ENCODE data around the gene IGFL1. TPM values are rescaled to one million over a fixed set of nuclear protein-coding genes. Genes with fewer than 3 reads are reported as not detected.

The IGFL1 gene
- total and polyA plus RNA-seq, 2 of the 8 experiments (the other 6 are each of a cell fraction or from before 2014, with no cell fraction given): not detected

GRCh38 chr19:46181388-46181779 is 48.2 kb upstream of the IGFL1 start:
- Histone ChIP-seq H3K9me3 (ENCODE audit: insufficient read depth in 2 of 2, low read depth in 1 of 2, low read length in 1 of 2) (no peaks in the 10 kb centered on the region), H2BK12ac (ENCODE audit: low read depth, low read length) (no peak overlapping the region), H4K20me1 (replicated peaks in 1 of 2; ENCODE audit: control insufficient read depth in 1 of 2, insufficient read depth in 2 of 2, low read length in 2 of 2) (no peaks in the 10 kb centered on the region), H3K18ac (ENCODE audit: extremely low read depth, low read length) (no peak overlapping the region), H2BK5ac (ENCODE audit: low read depth, low read length) (no peak overlapping the region), H3K23me2 (ENCODE audit: low read depth, low read length) (no peaks in the 10 kb centered on the region), H3K4ac (replicated peaks; ENCODE audit: insufficient read length, low read depth, low read length) (no peak overlapping the region), H2BK20ac (ENCODE audit: low read length) (no peak overlapping the region), H3K27ac (ENCODE audit: low read depth, low read length) (no peak overlapping the region), H2BK120ac (replicated peaks; ENCODE audit: low read depth, low read length) (no peak overlapping the region), H3K9ac (replicated peaks in 1 of 4; ENCODE audit: extremely low read depth in 1 of 4, low read depth in 3 of 4, low read length in 3 of 4) (no peak overlapping the region), H4K91ac (replicated peaks; ENCODE audit: insufficient read length, low read length) (no peak overlapping the region), H4K5ac (ENCODE audit: insufficient read length, low read depth, low read length) (no peak overlapping the region), H3K4me2 (ENCODE audit: insufficient read depth in 1 of 2, low read depth in 2 of 2, low read length in 2 of 2) (no peak overlapping the region), H3K56ac (replicated peaks; ENCODE audit: insufficient read length, low read depth, low read length) (no peak overlapping the region), H2AFZ (ENCODE audit: low read length) (no peak overlapping the region), H3K4me1 (replicated peaks in 1 of 4; ENCODE audit: control insufficient read depth in 3 of 4, insufficient read depth in 4 of 4, low read length in 3 of 4) (no peaks in the 10 kb centered on the region), H2BK15ac (ENCODE audit: low read length) (no peak overlapping the region), H3K27me3 (replicated peaks in 1 of 4; ENCODE audit: control insufficient read depth in 3 of 4, extremely low read depth in 1 of 4, insufficient read depth in 3 of 4, low read length in 3 of 4) (no peaks in the 10 kb centered on the region), H3K4me3 (ENCODE audit: extremely low read depth in 1 of 4, insufficient read depth in 2 of 4, low read depth in 3 of 4, low read length in 4 of 4) (no peak overlapping the region), H3K14ac (ENCODE audit: insufficient read length) (no peak overlapping the region), H3K36me3 (ENCODE audit: control insufficient read depth in 2 of 4, insufficient read depth in 4 of 4, low read length in 3 of 4) (no peaks in the 10 kb centered on the region), H3K79me2 (ENCODE audit: control insufficient read depth in 1 of 2, insufficient read depth in 2 of 2, low read length in 2 of 2) (no peaks in the 10 kb centered on the region), H2AK5ac (ENCODE audit: low read depth, low read length) (no peak overlapping the region), H4K8ac (ENCODE audit: extremely low read depth, insufficient read depth, low read length) (no peak overlapping the region), H3K79me1 (ENCODE audit: low read depth, low read length) (no peaks in the 10 kb centered on the region), H3K23ac (ENCODE audit: insufficient read length) (no peak overlapping the region)
- WGBS, 2 experiments (ENCODE audit: extremely low coverage in 1 of 2, insufficient coverage in 1 of 2, insufficient read length in 1 of 2, insufficient replicate concordance in 2 of 2, low coverage in 1 of 2, low lambda C conversion rate in 2 of 2, missing lambda C conversion rate in 1 of 2): 83% methylated on average over 6 of the region's 6 CpGs; no CpG with 5 or more reads in 1 of the 2 experiments
- DNase-seq (ENCODE audit: low read depth in 1 of 2, low spot score in 2 of 2) (no peak), FAIRE-seq (no peak)
- CTCF ChIA-PET (ENCODE audit: partially characterized antibody): interaction anchor here (2.4 to 3.9 kb wide), 3 partner anchors 8 to 103 kb away, joined by 7 to 28 read pairs (median 10); no protein-coding TSS in a partner anchor
- POLR2A ChIA-PET (ENCODE audit: partially characterized antibody): no interaction called here
- TF ChIP-seq SP1 (IDR thresholded peaks at IDR 0.05; ENCODE audit: low read depth, low read length): no peak
- TF ChIP-seq CTBP2 (IDR thresholded peaks at IDR 0.05; ENCODE audit: borderline replicate concordance, insufficient read depth, insufficient read length, low read length): no peak
- no peak for TF ChIP-seq CEBPB (IDR thresholded peaks at IDR 0.05; ENCODE audit: low read depth, low read length)
- no peak for TF ChIP-seq ASH2L (IDR thresholded peaks at IDR 0.05; ENCODE audit: low read length)
- TF ChIP-seq EGR1 (IDR thresholded peaks at IDR 0.05; ENCODE audit: borderline replicate concordance, low read depth, low read length): no peak
- TF ChIP-seq USF2 (IDR thresholded peaks at IDR 0.05; ENCODE audit: low read length): no peak
- TF ChIP-seq POLR2A (IDR thresholded peaks at IDR 0.05; ENCODE audit: control extremely low read depth in 1 of 2, low read depth in 2 of 2, low read length in 2 of 2): no peak
- TF ChIP-seq CHD2 (IDR thresholded peaks at IDR 0.05; ENCODE audit: low read length): no peak
- TF ChIP-seq SP4 (IDR thresholded peaks at IDR 0.05; ENCODE audit: low read length): no peak
- no peak for TF ChIP-seq NRF1 (IDR thresholded peaks at IDR 0.05; ENCODE audit: low read depth, low read length)
- TF ChIP-seq BRCA1 (IDR thresholded peaks at IDR 0.05; ENCODE audit: low read depth, low read length): no peak
- TF ChIP-seq FOSL1 (IDR thresholded peaks at IDR 0.05; ENCODE audit: insufficient read depth, low read depth, low read length): no peak
- no peak for TF ChIP-seq KDM1A (IDR thresholded peaks at IDR 0.05; ENCODE audit: borderline replicate concordance, low read length)
- TF ChIP-seq TAF1 (IDR thresholded peaks at IDR 0.05; ENCODE audit: low read depth, low read length): no peak
- TF ChIP-seq E2F6 (IDR thresholded peaks at IDR 0.05): no peak

Data from H1 (cell line).